Measurements from ENCODE around the gene ZNF195. TPM values are rescaled to one million over a fixed set of nuclear protein-coding genes. Genes with fewer than 3 reads are reported as not detected.
"Not testable (repeated sequence)": the region's sequence is repeated elsewhere in the genome, so short reads cannot be mapped to it uniquely, and the experiment has no call there.

The ZNF195 gene
- polyA plus RNA-seq, 1 of the 3 experiments (the other 2 are of a cell fraction), result 13.2 TPM

GRCh38 chr11:3402861-3403250 is 23.9 kb upstream of the ZNF195 start:
- H3K9ac ChIP-seq; H3K4me2 ChIP-seq; DNase-seq; H3K9me3 ChIP-seq; H3K36me3 ChIP-seq (replicated peaks in 1 of 2; ENCODE audit: control insufficient read depth in 1 of 2, insufficient read depth in 2 of 2, low read length in 1 of 2); H3K27me3 ChIP-seq (ENCODE audit: insufficient read depth); H2AFZ ChIP-seq (ENCODE audit: low read depth); H3K27ac ChIP-seq (ENCODE audit: low read depth in 2 of 2, low read length in 1 of 2); H3K4me3 ChIP-seq (ENCODE audit: low read depth in 2 of 2, low read length in 1 of 2); H3F3A ChIP-seq (replicated peaks; ENCODE audit: insufficient read depth); H3K4me1 ChIP-seq (ENCODE audit: control insufficient read depth in 1 of 2, insufficient read depth in 2 of 2, low read depth in 1 of 2, low read length in 1 of 2); POLR2A ChIA-PET; H3K79me2 ChIP-seq (ENCODE audit: insufficient read depth); H4K20me1 ChIP-seq (ENCODE audit: insufficient read depth); H3K9me2 ChIP-seq: not testable (repeated sequence)
- CTCF ChIA-PET, result interaction anchor here (12.5 kb wide), 1 partner anchor 62 kb away, joined by 156 read pairs; no protein-coding TSS in a partner anchor
- 73% methylated on average over 4 of the region's 8 CpGs for WGBS (ENCODE audit: low lambda C conversion rate)

- WGBS (ENCODE audit: low lambda C conversion rate), result 52% methylated on average over 8 of the region's 18 CpGs
- DNase-seq; H3K9ac ChIP-seq; H3K36me3 ChIP-seq (replicated peaks in 1 of 2; ENCODE audit: control insufficient read depth in 1 of 2, insufficient read depth in 2 of 2, low read length in 1 of 2); H2AFZ ChIP-seq (ENCODE audit: low read depth); H3K4me1 ChIP-seq (ENCODE audit: control insufficient read depth in 1 of 2, insufficient read depth in 2 of 2, low read depth in 1 of 2, low read length in 1 of 2); H3K79me2 ChIP-seq (ENCODE audit: insufficient read depth); H3K9me2 ChIP-seq; H3K27ac ChIP-seq (ENCODE audit: low read depth in 2 of 2, low read length in 1 of 2); H3K4me3 ChIP-seq (ENCODE audit: low read depth in 2 of 2, low read length in 1 of 2); H3K4me2 ChIP-seq; POLR2A ChIA-PET; H4K20me1 ChIP-seq (ENCODE audit: insufficient read depth); H3K9me3 ChIP-seq; H3F3A ChIP-seq (replicated peaks; ENCODE audit: insufficient read depth); H3K27me3 ChIP-seq (ENCODE audit: insufficient read depth): not testable (repeated sequence)
- CTCF ChIA-PET, result interaction anchor here (12.5 kb wide), 1 partner anchor 62 kb away, joined by 156 read pairs; no protein-coding TSS in a partner anchor
Measured at GRCh38 chr11:3402181-3402860, 23.4 kb upstream of the ZNF195 start.

GRCh38 chr11:3401052-3401451 is 22.1 kb upstream of the ZNF195 start:
- CTCF ChIA-PET, result interaction anchor here (12.5 kb wide), 1 partner anchor 60 kb away, joined by 156 read pairs; no protein-coding TSS in a partner anchor
- H3K9ac ChIP-seq; H3K4me3 ChIP-seq (ENCODE audit: low read depth in 2 of 2, low read length in 1 of 2); H3K9me3 ChIP-seq; H3K27ac ChIP-seq (ENCODE audit: low read depth in 2 of 2, low read length in 1 of 2); H4K20me1 ChIP-seq (ENCODE audit: insufficient read depth); H3K36me3 ChIP-seq (replicated peaks in 1 of 2; ENCODE audit: control insufficient read depth in 1 of 2, insufficient read depth in 2 of 2, low read length in 1 of 2); H3K4me1 ChIP-seq (ENCODE audit: control insufficient read depth in 1 of 2, insufficient read depth in 2 of 2, low read depth in 1 of 2, low read length in 1 of 2); H3F3A ChIP-seq (replicated peaks; ENCODE audit: insufficient read depth); DNase-seq; H3K79me2 ChIP-seq (ENCODE audit: insufficient read depth); H2AFZ ChIP-seq (ENCODE audit: low read depth); H3K27me3 ChIP-seq (ENCODE audit: insufficient read depth); POLR2A ChIA-PET; H3K4me2 ChIP-seq; H3K9me2 ChIP-seq: not testable (repeated sequence)
- 15% methylated on average over 3 of the region's 4 CpGs for WGBS (ENCODE audit: low lambda C conversion rate)

GRCh38 chr11:3398509-3398908 is 19.6 kb upstream of the ZNF195 start:
- H3F3A ChIP-seq (replicated peaks; ENCODE audit: insufficient read depth); H3K27ac ChIP-seq (ENCODE audit: low read depth in 2 of 2, low read length in 1 of 2); H2AFZ ChIP-seq (ENCODE audit: low read depth); H3K9me3 ChIP-seq; H3K4me2 ChIP-seq; H3K9me2 ChIP-seq; DNase-seq; CTCF ChIA-PET; H3K4me3 ChIP-seq (ENCODE audit: low read depth in 2 of 2, low read length in 1 of 2); POLR2A ChIA-PET; H3K4me1 ChIP-seq (ENCODE audit: control insufficient read depth in 1 of 2, insufficient read depth in 2 of 2, low read depth in 1 of 2, low read length in 1 of 2); H4K20me1 ChIP-seq (ENCODE audit: insufficient read depth); H3K27me3 ChIP-seq (ENCODE audit: insufficient read depth); H3K36me3 ChIP-seq (replicated peaks in 1 of 2; ENCODE audit: control insufficient read depth in 1 of 2, insufficient read depth in 2 of 2, low read length in 1 of 2); H3K79me2 ChIP-seq (ENCODE audit: insufficient read depth); H3K9ac ChIP-seq: not testable (repeated sequence)
- 56% methylated on average over 1 of the region's 3 CpGs for WGBS (ENCODE audit: low lambda C conversion rate)

- CTCF ChIA-PET; H3K9ac ChIP-seq; H3K9me2 ChIP-seq; POLR2A ChIA-PET; H3K79me2 ChIP-seq (ENCODE audit: insufficient read depth); H3K4me1 ChIP-seq (ENCODE audit: control insufficient read depth in 1 of 2, insufficient read depth in 2 of 2, low read depth in 1 of 2, low read length in 1 of 2); H3K4me3 ChIP-seq (ENCODE audit: low read depth in 2 of 2, low read length in 1 of 2); H2AFZ ChIP-seq (ENCODE audit: low read depth); H4K20me1 ChIP-seq (ENCODE audit: insufficient read depth); H3K9me3 ChIP-seq; H3F3A ChIP-seq (replicated peaks; ENCODE audit: insufficient read depth); H3K27me3 ChIP-seq (ENCODE audit: insufficient read depth); DNase-seq; H3K4me2 ChIP-seq; H3K36me3 ChIP-seq (replicated peaks in 1 of 2; ENCODE audit: control insufficient read depth in 1 of 2, insufficient read depth in 2 of 2, low read length in 1 of 2); H3K27ac ChIP-seq (ENCODE audit: low read depth in 2 of 2, low read length in 1 of 2): not testable (repeated sequence)
- 62% methylated on average over 4 of the region's 4 CpGs for WGBS (ENCODE audit: low lambda C conversion rate)
Measured at GRCh38 chr11:3398106-3398505, 19.2 kb upstream of the ZNF195 start.

GRCh38 chr11:3397210-3397609 is 18.3 kb upstream of the ZNF195 start:
- WGBS (ENCODE audit: low lambda C conversion rate), result 61% methylated on average over 2 of the region's 23 CpGs
- POLR2A ChIA-PET; H3K36me3 ChIP-seq (replicated peaks in 1 of 2; ENCODE audit: control insufficient read depth in 1 of 2, insufficient read depth in 2 of 2, low read length in 1 of 2); H3K27ac ChIP-seq (ENCODE audit: low read depth in 2 of 2, low read length in 1 of 2); H3K9me3 ChIP-seq; H3K9me2 ChIP-seq; DNase-seq; H3K4me2 ChIP-seq; H2AFZ ChIP-seq (ENCODE audit: low read depth); H3K79me2 ChIP-seq (ENCODE audit: insufficient read depth); H3F3A ChIP-seq (replicated peaks; ENCODE audit: insufficient read depth); H4K20me1 ChIP-seq (ENCODE audit: insufficient read depth); H3K27me3 ChIP-seq (ENCODE audit: insufficient read depth); H3K4me3 ChIP-seq (ENCODE audit: low read depth in 2 of 2, low read length in 1 of 2); H3K9ac ChIP-seq; H3K4me1 ChIP-seq (ENCODE audit: control insufficient read depth in 1 of 2, insufficient read depth in 2 of 2, low read depth in 1 of 2, low read length in 1 of 2): not testable (repeated sequence)
- CTCF ChIA-PET, result interaction anchor here (1.7 to 2.0 kb wide), 2 partner anchors 12 to 56 kb away, joined by 4 to 12 read pairs; no protein-coding TSS in a partner anchor

Measured in SK-N-SH (cell line).